HS-5 (cell line): Measurements from ENCODE around the gene MAP3K19.
A peak's percentile ranks its signal among the peaks of the same experiment; 100 is the strongest.
"Not testable (repeated sequence)": the region's sequence is repeated elsewhere in the genome, so short reads cannot be mapped to it uniquely, and the experiment has no call there.

Experiments used
- DNase-seq: peaks from one replicate; pipeline ENCODE4 v3.0.0-alpha.2; 2012; ENCODE audit warnings: low read depth

MAP3K19 gene

DNA sequence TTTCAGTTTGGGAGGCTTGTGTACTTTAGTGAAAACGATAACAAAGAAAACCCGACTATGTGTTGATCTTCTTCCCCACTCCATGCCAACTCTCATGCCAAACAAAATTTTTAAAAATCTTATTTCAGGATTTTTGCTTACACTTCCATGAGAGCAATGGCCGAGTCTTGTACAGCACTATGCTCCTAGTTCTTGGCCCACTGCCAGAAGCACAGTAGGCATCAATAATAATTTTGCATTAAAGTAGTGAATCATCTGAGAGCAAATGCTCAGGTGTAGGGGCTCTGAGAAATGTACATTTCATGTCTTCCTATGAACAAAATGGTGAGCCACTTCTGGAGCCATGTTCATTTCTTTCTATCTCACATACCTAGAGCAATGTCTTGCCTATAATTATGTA is 62.2 kb downstream of the MAP3K19 start:
- no peak for DNase-seq

DNA sequence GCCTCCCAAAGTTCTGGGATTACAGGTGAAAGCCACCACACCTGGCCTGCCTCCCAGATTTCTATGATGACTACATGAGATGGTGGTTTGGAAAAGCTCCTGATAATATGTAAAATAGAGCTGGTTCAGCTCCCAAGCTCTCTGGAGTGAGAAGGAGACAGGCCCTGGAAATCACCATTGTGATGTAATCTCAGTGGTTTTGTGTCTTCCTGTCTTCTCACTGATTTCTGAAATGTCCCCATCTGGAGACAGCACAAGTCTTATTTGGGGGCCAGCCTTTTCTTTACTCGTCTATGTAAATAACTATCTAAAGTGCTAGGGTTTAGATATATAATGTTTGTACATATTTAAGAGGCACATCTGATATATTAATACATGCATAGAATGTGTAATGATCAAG is 64.6 kb downstream of the MAP3K19 start:
- DNase-seq = no peak

DNA sequence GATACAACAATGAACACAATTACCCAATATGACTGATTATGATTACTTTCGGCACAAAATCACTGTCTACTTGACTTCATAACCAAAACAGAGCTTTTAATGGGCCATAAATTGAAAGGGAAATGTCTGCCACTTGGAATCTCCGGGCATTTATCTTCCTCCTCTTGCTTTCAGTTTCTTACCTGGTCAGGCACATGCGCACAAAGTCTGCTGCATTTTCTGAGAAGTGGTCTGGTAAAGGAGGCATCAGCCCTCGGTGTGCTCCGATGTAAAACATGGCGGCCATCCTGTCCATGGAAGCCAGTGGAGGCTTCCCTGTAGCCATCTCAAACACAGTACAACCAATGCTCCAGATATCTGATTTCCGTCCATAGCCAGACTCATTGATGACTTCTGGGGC is 66.6 kb downstream of the MAP3K19 start:
- no peak for DNase-seq

DNA sequence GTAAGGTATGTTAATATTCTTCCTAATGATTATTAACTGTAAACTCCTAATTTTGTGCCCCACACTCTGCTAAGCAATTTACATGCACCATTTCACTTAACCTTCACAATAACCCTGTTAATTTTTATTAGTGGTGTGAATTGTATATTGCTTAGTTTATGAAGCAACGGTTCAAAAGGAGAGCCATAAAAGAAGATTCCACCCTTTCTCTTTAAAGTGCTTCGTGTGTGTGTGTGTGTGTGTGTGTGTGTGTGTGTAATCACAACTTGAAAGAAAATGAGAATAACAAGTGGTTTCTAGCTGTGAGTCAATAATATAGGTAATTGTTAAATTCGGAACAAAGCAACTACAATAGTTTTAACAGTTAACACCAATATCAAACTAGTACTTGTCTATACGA is 68.0 kb downstream of the MAP3K19 start:
- no peak for DNase-seq

DNA sequence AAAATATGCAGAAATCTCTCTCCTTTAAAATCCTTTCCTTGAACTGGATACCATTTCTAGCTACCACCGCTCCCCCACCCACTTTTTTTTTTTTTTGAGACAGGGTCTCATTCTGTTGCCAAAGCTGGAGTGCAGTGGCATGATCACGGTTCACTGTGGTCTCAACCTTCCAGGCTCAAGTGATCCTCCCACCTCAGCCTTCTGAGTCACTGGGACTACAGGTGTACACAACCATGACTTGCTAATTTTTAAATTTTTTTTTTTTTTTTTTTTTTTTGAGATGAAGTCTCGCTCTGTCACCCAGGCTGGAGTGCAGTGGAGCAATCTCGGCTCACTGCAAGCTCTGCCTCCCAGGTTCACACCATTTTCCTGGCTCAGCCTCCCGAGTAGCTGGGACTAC is 70.1 kb downstream of the MAP3K19 start:
- not testable (repeated sequence) for DNase-seq

DNA sequence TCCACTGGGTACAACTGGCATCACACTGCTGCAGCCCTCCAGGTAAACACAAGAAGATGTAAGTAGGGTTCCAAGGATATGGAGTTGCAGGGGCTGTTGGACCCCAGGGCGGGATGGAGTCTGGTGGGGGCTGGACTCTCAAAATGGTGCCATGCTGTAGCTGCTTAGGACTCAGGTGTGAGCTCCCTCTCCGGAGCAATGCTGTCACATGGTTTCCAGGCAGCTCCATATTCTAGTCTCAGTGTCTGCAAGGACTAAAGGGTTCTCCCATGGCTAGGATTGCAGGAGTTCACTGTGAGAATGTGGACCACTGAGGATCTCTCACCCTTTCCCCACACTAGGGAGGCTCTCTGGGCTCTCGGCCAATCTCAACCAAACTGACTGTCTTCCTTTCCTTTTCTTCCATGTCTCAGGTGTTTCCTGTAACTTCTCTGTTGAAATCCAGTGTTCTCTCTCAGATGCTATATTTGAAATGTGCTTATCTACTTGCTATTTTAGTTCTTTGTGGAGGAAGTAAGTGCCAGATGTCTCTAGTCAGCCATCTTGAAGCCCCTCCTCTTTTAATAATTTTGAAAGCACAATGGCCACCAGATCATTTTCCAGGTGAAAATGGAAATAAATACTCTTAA is 71.1 kb downstream of the MAP3K19 start:
- DNase-seq = no peak

DNA sequence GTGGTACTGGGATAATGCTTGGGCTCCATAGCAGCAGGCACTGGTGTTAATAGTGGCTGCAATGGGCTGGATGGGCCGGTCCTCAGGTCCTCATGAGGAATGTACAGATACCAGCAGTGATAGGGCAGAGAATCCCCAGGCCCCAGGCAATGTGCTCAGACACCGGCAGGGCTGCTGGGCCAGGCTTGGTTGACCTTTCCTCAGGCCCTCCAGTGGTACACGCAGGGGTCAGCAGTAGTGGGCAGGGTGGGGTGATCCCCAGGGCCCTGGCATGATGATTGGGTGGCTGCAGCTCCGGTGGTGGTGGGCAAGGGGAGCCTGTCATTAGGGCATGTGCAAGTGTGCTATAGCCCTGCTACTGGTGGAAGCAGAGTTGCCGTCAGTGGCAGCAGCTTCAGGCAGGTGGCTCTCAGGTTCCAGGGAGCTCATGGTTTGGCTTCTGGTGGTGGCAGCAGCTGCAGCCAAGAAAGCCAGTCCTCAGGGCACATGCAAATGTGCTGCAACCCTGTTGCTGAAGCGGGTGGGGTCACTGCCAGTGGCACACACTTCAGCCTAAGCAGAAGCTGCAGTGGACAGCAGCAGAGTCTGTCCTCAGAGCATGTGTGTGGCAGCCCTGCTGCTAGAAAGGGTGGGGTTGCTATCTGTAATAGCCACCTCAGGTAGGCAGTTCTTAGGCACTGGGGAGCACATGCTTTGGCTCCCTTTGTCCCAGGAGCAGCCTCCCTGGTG is 71.8 kb downstream of the MAP3K19 start:
- DNase-seq = no peak

DNA sequence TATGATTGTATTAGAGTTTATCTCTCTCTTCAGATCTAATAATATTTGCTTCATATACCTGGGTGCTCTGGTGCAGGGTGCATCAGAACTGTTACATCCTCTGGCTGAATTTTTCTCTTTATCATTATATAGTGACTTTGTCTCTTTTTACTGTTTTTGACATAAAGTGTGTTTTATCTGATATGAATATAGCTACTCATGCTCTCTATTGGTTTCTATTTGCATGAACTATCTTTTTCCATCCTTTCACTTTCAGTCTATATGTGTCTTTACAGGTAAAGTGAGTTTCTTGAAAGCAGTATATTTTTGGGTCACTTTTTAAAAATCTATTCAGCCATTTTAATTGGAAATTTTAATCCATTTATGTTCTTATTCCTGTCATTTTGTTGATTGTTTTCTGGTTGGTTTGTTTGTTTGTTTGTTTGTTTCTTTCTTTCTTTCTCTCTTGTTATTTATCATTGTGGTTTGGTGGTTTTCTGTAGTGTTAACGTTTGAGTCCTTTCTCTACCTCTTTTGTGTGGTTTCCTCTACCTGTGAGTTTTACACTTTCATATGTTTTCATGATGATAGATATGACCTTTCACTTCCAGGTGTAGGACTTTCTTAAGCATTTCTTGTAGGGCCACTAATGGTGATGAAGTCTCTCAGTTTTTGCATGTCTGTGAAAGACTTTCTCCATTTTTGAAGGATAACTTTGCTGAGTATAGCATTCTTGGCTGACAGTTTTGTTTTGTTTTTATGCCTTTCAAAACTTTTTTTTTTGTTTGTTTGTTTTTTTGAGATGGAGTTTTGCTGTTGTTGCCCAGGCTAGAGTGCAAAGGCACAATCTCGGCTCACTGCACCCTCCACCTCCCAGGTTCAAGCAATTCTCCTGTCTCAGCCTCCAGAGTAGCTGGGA is 73.8 kb downstream of the MAP3K19 start:
- DNase-seq = no peak

DNA sequence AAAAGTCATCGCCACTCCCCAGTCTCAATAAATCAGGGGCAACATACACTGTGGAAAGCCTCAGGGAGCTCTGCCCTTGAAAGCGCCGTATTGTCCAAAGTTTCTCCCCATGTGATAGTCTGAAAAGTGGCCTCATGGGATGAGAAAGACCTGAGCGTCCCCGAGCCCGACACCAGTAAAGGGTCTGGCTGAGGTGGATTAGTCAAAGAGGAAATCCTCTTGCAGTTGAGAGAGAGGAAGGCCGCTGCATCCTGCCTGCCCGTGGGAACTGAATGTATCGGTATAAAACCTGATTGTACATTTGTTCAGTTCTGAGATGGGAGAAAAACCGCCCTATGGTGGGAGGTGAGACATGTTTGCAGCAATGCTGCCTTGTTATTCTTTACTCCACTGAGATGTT is 80.1 kb downstream of the MAP3K19 start:
- DNase-seq = not testable (repeated sequence)

DNA sequence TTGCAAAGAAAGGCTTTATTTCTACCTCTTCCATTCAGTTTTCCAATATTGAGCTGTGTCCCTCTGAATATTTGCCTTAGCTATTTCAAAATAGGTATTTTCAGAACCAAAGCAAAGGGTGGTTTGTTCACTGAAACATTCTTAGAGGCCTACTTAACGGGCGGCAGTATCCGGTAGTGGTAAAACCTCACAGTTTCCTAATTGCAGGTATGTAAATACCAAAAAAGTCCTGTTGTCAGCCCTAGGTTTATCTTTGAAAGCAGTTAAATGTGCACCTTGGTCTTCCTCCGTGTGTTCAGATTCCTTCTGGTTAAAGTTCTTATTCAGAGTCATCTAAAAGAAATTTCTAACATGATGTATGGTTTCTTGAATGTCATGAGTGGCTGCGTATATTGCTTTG is 89.8 kb downstream of the MAP3K19 start:
- no peak for DNase-seq

DNA sequence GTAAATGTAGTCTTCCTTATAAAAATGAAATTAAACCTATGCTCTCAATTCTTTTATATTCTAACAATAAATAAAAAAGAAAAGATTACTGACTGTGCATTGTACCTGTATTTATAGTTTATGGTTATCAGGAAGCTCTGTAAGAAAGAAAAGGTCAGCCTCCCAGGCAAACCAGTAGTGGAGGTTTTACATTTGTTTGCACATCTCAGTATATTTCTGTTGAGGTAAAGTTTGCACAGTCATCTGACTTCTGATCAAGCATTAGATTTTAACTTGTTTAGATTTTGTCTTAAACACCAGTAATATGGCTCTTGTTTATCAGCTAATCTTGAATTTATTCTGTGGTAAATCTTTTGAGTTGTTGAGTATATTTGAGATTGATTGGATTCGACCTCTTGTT is 91.5 kb downstream of the MAP3K19 start:
- no peak for DNase-seq

DNA sequence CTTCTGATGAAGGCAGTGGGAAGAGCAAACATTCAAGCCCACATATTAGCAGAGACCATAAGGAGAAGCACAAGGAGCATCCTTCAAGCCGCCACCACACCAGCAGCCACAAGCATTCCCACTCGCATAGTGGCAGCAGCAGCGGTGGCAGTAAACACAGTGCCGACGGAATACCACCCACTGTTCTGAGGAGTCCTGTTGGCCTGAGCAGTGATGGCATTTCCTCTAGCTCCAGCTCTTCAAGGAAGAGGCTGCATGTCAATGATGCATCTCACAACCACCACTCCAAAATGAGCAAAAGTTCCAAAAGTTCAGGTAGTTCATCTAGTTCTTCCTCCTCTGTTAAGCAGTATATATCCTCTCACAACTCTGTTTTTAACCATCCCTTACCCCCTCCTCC is 93.2 kb downstream of the MAP3K19 start:
- no peak for DNase-seq

DNA sequence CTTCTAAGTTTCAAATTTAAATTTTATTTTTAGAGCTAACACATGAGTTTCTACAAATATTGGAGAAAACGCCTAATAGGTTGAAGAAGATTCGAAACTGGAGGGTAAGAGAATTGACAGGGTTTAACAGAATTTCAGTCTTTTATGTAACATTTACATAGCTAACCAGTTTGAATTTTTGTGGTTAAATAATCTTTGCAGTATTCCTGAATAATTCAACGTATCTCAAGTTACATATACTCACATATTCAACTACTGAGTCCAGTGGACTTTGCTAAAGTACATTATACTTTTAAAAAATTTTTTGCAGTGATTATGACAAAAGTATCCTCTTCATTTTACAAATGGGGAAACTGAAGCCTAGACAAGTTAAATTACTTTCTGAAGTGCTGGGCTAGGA is 94.6 kb downstream of the MAP3K19 start:
- DNase-seq = no peak

DNA sequence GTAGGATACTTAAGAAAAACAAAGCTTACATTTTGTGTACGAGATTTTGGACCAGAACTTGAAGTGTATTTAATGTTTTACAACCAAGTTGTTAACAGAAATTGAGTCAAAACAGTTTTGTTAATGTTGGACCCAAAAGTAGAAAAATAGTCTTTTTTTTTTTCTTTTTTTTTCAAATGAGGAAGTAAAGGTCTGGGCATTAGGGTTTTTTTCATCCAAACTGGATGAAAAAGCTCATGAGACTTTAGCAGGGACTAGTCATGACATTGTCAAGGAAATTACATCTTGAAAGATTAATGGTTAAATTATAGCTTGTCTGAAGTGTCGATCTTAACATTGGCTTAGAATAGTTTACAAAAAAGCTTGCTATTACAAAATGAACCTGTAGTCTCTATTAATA is 96.4 kb downstream of the MAP3K19 start:
- no peak for DNase-seq

DNA sequence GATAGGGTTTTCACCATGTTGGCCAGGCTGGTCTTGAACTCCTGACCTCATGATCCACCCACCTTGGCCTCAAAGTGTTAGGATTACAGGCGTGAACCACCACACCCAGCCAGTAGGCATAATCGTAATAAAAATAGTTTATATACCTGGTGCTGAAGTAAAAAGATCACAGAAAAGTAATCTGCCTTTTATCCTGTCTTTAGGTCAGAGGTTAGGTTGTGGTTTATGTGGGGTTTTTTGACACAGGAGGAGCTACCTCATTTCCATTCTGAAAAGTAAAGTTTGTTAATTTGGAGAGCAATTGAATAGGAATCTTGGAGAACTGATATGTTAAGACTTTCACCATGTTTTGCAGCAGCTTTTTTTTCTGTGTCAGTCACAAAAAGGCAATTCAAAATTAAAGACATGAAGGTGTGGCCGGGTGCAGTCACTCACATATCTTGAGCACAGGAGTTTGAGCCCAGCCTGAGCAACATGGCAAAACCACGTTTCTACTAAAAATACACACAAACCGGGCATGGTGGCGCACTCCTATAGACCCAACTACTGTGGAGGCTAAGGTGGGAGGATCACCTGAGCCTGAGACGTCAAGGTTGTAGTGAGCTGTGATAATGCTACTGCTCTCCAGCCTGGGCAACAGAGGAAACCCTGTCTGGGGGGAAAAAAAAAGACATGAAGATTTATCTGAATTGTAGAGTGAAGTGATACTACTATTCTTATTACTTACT is 97.1 kb downstream of the MAP3K19 start:
- no peak for DNase-seq

DNA sequence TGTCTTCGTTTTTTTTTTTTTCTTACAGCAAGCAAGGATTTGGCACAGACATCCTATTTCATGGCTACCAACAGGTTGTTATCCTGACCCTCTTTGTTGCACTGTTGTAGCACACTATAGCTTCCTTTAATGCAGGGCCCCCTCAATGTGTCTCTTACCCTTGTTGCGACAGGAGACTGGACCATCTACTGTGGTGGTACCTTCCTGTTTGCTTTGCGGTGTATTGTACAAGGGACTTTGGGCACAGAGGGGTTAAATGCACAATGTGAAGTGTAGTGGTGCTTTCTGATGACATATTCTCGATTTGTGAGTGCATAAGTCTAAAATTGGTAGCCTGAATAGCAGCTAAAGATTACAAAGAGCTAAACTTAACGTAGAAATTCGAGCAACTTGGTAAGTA is 101.2 kb downstream of the MAP3K19 start:
- no peak for DNase-seq

DNA sequence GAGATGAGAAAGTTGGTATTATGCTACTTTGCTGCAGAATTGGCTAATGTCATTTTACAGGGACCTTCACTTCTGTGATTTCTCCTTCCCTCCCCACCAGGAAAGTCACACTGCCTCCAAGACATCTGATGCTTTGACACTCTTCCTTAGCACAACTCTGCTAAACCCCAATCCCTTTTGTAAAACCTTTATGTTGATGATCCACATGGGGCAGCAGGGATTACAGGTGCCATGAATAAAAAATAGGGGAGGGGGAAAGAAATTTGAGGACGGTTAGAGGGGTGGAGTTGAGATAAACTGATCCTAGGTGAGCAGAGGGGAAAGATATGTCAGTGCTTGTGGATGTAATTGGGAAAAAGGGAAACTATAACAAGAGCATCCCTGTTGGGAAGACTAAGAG is 102.3 kb downstream of the MAP3K19 start:
- DNase-seq = no peak

DNA sequence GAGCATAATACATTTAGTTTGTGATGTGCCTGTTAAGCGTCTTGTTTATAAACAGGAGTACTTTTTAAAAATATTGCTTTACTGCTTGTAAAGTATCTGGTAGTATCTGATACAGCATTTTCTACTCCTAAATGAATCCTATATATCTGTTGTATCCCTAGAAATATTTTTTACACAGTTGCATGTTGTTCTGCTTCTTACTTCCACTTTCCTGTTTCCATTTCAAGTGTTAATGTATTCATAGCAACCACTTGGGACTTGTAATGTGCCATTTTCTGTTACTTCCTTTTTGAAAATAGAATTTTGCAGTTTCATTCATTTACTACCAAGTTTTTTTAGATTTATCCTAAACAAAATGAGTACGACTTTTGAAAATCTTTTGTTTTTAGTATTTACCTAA is 103.7 kb downstream of the MAP3K19 start:
- DNase-seq = no peak

DNA sequence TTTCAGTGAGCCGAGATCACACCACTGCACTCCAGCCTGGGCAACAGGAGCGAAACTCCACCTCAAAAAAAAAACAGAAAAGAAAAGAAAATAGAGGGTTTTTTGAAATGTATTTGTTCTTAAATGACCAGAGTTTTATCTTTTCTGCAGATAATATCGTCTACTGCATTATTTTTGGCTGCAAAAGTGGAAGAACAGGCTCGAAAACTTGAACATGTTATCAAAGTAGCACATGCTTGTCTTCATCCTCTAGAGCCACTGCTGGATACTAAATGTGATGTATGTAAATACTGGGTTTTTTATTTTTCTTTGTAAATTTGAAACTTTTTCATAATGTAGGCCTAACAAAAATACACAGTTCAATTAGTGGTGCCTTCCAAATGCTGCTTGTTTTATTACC is 110.6 kb downstream of the MAP3K19 start:
- DNase-seq = no peak

DNA sequence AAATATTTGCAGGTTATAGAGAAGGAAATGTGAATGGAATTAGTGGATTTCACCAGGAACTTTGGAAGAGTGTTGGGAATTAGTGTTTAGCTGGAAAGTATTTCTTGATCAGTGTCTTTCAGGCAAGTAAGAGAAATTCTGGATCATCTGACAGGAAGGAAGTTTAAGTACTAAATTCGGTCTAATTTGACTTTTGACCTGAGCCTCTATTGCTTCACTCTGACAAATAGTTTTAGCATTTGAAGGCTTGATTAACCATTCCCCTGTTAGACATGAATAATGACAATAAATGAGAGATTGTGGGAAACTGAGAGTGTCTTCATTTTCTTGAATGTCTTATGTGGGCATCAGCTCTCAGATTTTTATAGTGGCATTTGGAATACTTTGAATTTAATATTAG is 112.6 kb downstream of the MAP3K19 start:
- DNase-seq = peak; percentile 22

DNA sequence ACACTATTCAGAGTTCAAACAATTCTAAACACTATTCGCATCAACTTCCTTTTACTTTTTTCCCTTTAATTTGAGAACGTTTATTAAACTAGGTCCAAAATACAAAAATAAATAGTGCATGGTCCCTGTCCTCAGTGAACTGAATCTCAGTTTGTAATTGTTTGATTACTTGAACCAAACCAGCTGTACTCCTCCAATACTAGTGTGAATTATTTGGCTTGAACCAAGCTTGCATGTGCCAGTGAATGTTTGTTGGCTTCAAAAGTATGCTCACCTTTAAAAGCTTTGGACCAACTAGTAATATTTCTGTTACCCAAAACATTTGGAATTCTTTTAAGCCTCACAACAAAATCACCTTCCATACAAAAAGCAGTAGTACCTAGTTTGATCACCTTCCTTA is 113.1 kb downstream of the MAP3K19 start:
- no peak for DNase-seq

DNA sequence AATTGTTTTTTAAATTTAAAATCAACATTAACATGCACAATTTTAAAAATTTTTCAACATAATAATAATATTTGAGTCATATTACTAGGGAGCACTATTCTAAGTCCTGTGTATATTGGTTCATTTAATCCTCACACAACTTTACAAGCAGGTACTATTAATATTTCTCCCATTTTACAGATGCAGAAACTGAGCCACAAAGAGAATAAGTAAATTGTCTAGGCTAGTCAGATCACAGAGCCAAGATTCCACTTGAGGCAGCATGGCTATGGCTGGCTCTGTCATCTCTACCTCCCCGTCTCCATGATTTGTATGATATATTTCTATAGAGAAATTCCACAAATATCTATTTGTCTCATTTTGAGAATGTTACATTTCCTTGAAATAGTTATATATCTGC is 113.5 kb downstream of the MAP3K19 start:
- DNase-seq = no peak
